ENCODE results near the gene ELOVL6. TPM values are rescaled to one million over a fixed set of nuclear protein-coding genes. Genes with fewer than 3 reads are reported as not detected.

The ELOVL6 gene
- total RNA-seq, 1 donor from 2014 or later = 51.6 TPM

DNA sequence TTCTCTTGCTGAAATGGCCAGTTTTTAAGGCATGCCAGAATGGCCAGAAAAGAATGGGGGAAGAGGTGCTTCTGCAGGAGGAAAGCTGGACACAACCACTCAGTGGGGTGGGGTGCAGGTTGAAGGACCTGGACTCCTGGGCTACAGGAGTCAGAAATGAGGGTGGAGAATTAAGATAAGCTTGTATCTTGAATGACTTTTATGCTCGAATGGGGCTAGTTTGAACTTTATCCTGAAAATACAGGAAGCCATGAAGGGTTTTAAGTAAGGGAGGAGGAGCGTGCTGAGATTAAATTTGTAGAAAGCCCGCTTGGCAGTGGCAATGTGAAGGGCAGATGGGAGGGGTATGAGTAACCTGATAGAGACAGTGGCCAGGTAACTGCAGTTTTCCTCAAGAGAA lies 66.5 kb downstream of the ELOVL6 start:
- H3K4me1 Mint-ChIP-seq (ENCODE audit: unreplicated experiment) = peaks cover 27% of the 10 kb centered on the region
- TF ChIP-seq, protein P1, sequence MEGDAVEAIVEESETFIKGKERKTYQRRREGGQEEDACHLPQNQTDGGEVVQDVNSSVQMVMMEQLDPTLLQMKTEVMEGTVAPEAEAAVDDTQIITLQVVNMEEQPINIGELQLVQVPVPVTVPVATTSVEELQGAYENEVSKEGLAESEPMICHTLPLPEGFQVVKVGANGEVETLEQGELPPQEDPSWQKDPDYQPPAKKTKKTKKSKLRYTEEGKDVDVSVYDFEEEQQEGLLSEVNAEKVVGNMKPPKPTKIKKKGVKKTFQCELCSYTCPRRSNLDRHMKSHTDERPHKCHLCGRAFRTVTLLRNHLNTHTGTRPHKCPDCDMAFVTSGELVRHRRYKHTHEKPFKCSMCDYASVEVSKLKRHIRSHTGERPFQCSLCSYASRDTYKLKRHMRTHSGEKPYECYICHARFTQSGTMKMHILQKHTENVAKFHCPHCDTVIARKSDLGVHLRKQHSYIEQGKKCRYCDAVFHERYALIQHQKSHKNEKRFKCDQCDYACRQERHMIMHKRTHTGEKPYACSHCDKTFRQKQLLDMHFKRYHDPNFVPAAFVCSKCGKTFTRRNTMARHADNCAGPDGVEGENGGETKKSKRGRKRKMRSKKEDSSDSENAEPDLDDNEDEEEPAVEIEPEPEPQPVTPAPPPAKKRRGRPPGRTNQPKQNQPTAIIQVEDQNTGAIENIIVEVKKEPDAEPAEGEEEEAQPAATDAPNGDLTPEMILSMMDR (conservative IDR thresholded peaks at IDR 0.05) = no peak
- H3K9me3 Mint-ChIP-seq = peaks cover 7% of the 10 kb centered on the region
- no peaks in the 10 kb centered on the region for H3K27me3 Mint-ChIP-seq
- no peak overlapping the region for H3K27ac Mint-ChIP-seq
- H3K36me3 Mint-ChIP-seq = peaks cover 20% of the 10 kb centered on the region
- H3K4me3 Mint-ChIP-seq = no peak overlapping the region
- no peak for DNase-seq (ENCODE audit: extremely low spot score, unreplicated experiment)

DNA sequence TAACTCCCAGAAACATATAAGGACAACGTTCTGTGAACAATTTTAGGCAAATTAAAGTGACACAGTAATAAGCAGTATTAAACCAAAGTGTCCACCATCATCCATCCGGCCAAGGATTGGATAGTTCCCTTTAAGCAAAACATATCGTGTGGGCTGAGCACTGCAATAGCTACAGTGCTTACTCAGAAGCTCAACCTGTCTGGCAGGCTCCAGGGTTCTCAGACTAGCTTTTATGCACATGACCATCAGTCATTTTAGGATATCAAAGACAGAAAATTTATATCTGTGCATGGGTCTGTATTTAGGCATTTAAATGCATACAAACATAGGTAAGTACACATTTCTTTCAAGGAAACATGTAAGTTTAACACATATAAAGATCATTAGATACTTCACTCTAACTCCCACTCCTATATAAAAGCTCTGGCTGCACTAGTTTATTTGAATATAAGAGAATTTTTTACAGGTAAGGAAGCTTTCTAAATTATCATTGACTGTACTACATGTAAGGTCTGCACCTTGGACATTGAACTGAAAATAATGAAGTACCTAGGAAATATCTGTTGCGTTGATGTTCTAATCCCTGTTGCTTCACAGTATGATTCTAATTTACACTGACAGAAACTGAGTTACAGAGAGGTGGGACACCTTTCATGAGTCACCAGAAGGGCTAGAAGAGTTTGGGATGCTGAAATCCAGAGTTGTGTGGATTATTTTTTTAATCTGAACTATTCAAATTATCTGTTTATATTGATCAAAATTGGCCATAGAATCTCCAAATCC lies 67.6 kb downstream of the ELOVL6 start:
- Mint-ChIP-seq H3K27ac (peak overlapping the region; percentile 30), H3K9me3 (peaks cover 7% of the 10 kb centered on the region), H3K4me1 (ENCODE audit: unreplicated experiment) (peaks cover 27% of the 10 kb centered on the region), H3K27me3 (no peaks in the 10 kb centered on the region), H3K36me3 (peaks cover 26% of the 10 kb centered on the region), H3K4me3 (peak overlapping the region; percentile 11)
- TF ChIP-seq, protein P1 (conservative IDR thresholded peaks at IDR 0.05) = no peak
- no peak for DNase-seq (ENCODE audit: extremely low spot score, unreplicated experiment)

- no peaks in the 10 kb centered on the region for H3K27me3 Mint-ChIP-seq
Measured at GRCh38 chr4:110129544-110129943, 68.9 kb downstream of the ELOVL6 start.

GRCh38 chr4:110128472-110128919 lies 69.9 kb downstream of the ELOVL6 start:
- DNase-seq (ENCODE audit: extremely low spot score, unreplicated experiment) = no peak
- TF ChIP-seq, protein P1 (conservative IDR thresholded peaks at IDR 0.05) = no peak
- peaks cover 25% of the 10 kb centered on the region for H3K36me3 Mint-ChIP-seq
- H3K27me3 Mint-ChIP-seq = no peaks in the 10 kb centered on the region
- H3K4me3 Mint-ChIP-seq = no peak overlapping the region
- peaks cover 7% of the 10 kb centered on the region for H3K9me3 Mint-ChIP-seq
- no peak overlapping the region for H3K27ac Mint-ChIP-seq
- H3K4me1 Mint-ChIP-seq (ENCODE audit: unreplicated experiment) = peaks cover 18% of the 10 kb centered on the region

More at GRCh38 chr4:110129544-110129943, 68.9 kb downstream of the ELOVL6 start:
- DNase-seq (ENCODE audit: extremely low spot score, unreplicated experiment) = no peak
- peaks cover 7% of the 10 kb centered on the region for H3K9me3 Mint-ChIP-seq
- TF ChIP-seq, protein P1 (conservative IDR thresholded peaks at IDR 0.05) = no peak
- H3K4me1 Mint-ChIP-seq (ENCODE audit: unreplicated experiment) = peaks cover 22% of the 10 kb centered on the region
- H3K27ac Mint-ChIP-seq = no peak overlapping the region
- no peak overlapping the region for H3K4me3 Mint-ChIP-seq
- H3K36me3 Mint-ChIP-seq = peaks cover 26% of the 10 kb centered on the region

GRCh38 chr4:110128029-110128428 lies 70.4 kb downstream of the ELOVL6 start:
- Mint-ChIP-seq H3K36me3 (peaks cover 21% of the 10 kb centered on the region), H3K4me3 (no peak overlapping the region)
- no peak for DNase-seq (ENCODE audit: extremely low spot score, unreplicated experiment)

More at GRCh38 chr4:110128029-110128428, 70.4 kb downstream of the ELOVL6 start:
- no peaks in the 10 kb centered on the region for H3K27me3 Mint-ChIP-seq
- TF ChIP-seq, protein P1 (conservative IDR thresholded peaks at IDR 0.05) = no peak
- peaks cover 7% of the 10 kb centered on the region for H3K9me3 Mint-ChIP-seq
- H3K4me1 Mint-ChIP-seq (ENCODE audit: unreplicated experiment) = peaks cover 13% of the 10 kb centered on the region
- no peak overlapping the region for H3K27ac Mint-ChIP-seq

All from type B pancreatic cell (in vitro differentiated cells).